Panc1 (cell line): ENCODE results near the gene CNTROB. TPM values are rescaled to one million over a fixed set of nuclear protein-coding genes. Genes with fewer than 3 reads are reported as not detected.

Experiments used
- ATAC-seq: fragments of 200-7000 bp; cut with Tn5 transposase; 2 replicates; pipeline ENCODE4 v1.9.1; 2020; ENCODE audit warnings: mild to moderate bottlenecking, moderate library complexity
- BruUV-seq: library from RNA; stranded (reverse); fragments of 400-500 nt; replicated peaks from 2 replicates; lab custom pipeline; 2021; lab: Mats Ljungman, UMichigan
- CTCF ChIA-PET: fragments of 300-600 bp; sonication (Branson Sonifier 250); formaldehyde crosslinking; loops from one replicate; lab custom pipeline; 2022; ENCODE audit warnings: antibody characterized with exemption; lab: Charles Lee
- POLR2A ChIA-PET: fragments of 300-600 bp; sonication (Branson Sonifier 250); formaldehyde crosslinking; loops from one replicate; lab custom pipeline; 2022; ENCODE audit warnings: antibody characterized with exemption; lab: Charles Lee
- DNase-seq: peaks from one replicate; pipeline ENCODE4 v3.0.0-alpha.2; 2010; ENCODE audit warnings: low read depth, low spot score
- H3K27ac ChIP-seq: 2 replicates; pipeline ENCODE4 v1.5.1; 2011; ENCODE audit warnings: mild to moderate bottlenecking, low read length, inconsistent platforms
- H3K27me3 ChIP-seq: fragments of 200-500 bp; sonication (Bioruptor generic); 2 replicates; pipeline ENCODE4 v1.6.0; 2014; ENCODE audit warnings: low read length, inconsistent platforms; ENCODE audit not compliant: control insufficient read depth, insufficient read depth
- H3K36me3 ChIP-seq: fragments of 200-500 bp; sonication (Bioruptor generic); 2 replicates; pipeline ENCODE4 v1.5.1; 2014; ENCODE audit warnings: inconsistent platforms, mild to moderate bottlenecking, low read length, moderate library complexity; ENCODE audit not compliant: control insufficient read depth, insufficient read depth
- H3K4me1 ChIP-seq: 2 replicates; pipeline ENCODE4 v1.5.1; 2011; ENCODE audit warnings: inconsistent platforms, mild to moderate bottlenecking, low read length, moderate library complexity; ENCODE audit not compliant: control insufficient read depth, insufficient read depth
- H3K4me3 ChIP-seq, 2 experiments: 2 replicates each; pipeline ENCODE4 v1.5.1; 2011 to 2012; ENCODE audit warnings: low read depth in 2 of 2, low read length in 2 of 2, mild to moderate bottlenecking in 2 of 2, inconsistent platforms in 1 of 2, moderate library complexity in 1 of 2
- H3K9me3 ChIP-seq: fragments of 200-500 bp; sonication (Bioruptor generic); 2 replicates; pipeline ENCODE4 v1.5.1; 2014; ENCODE audit warnings: low read depth, mild to moderate bottlenecking, inconsistent platforms, low read length, moderate library complexity; ENCODE audit not compliant: control insufficient read depth, insufficient read depth
- CTCF ChIP-seq: fragments of 450-650 bp; IDR thresholded peaks from 2 replicates; pipeline ENCODE4 v1.5.1; 2017; ENCODE audit warnings: mild to moderate bottlenecking
- POLR2AphosphoS5 ChIP-seq: IDR thresholded peaks from 2 replicates; pipeline ENCODE4 v1.6.1; 2012; ENCODE audit warnings: mild to moderate bottlenecking, low read depth, low read length, moderate library complexity
- REST ChIP-seq, 2 experiments: IDR thresholded peaks; 2 replicates each; pipeline ENCODE4 v1.6.1; 2011 to 2012; ENCODE audit warnings: low read depth in 2 of 2, control low read depth in 1 of 2, low read length in 1 of 2, mild to moderate bottlenecking in 1 of 2, moderate library complexity in 1 of 2; ENCODE audit not compliant: insufficient read depth in 1 of 2
- SIN3A ChIP-seq: IDR thresholded peaks from 2 replicates; pipeline ENCODE4 v1.6.1; 2012; ENCODE audit warnings: low read depth, mild to moderate bottlenecking, low read length, moderate library complexity, borderline replicate concordance; ENCODE audit not compliant: insufficient read depth
- TCF7L2 ChIP-seq: IDR thresholded peaks from 2 replicates; pipeline ENCODE4 v1.6.1; 2011; ENCODE audit warnings: mild to moderate bottlenecking, low read depth, low read length, inconsistent platforms
- in situ Hi-C: cut with HindIII; loops from 2 replicates; pipeline ENCODE4 v1.10.0; 2016; ENCODE audit warnings: low sequenced_read_pairs, low pct_unique_long_range_greater_than_20kb
- intact Hi-C: fragments of 100-400 bp; cut with micrococcal nuclease; formaldehyde crosslinking; loops from one replicate; pipeline ENCODE4 v1.10.0; 2022; ENCODE audit not compliant: unreplicated experiment
- total RNA-seq: library from RNA; stranded (reverse); gene quantifications from one replicate; pipeline ENCODE4 v1.2.1, GENCODE V29; 2021; ENCODE audit not compliant: unreplicated experiment

The CNTROB gene
- total RNA-seq, 1 experiment from 2014 or later = 60.5 TPM

DNA sequence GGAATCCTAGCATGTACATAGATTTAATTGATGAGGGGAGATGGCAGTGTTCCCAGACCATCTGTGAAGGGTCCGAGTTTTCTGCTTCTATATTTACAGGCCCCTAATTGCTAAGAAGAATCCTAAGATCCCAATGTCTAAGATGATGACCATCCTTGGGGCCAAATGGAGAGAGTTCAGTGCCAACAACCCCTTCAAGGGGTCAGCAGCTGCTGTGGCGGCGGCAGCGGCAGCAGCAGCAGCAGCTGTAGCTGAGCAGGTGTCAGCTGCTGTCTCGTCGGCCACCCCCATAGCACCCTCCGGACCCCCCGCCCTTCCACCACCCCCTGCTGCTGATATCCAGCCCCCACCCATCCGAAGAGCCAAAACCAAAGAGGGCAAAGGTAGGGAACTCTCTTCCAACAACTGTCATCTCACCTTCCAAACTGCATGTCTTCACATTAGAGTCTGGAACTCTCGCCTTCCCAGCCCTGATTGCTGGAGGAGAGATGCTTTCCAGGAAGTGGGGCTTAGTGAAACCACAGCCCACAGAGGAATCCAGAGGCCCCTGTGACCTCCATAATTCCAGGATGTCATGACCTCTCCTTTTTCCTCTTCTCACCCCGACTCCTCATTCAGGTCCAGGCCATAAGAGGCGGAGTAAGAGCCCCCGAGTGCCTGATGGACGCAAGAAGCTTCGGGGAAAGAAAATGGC is 38.7 kb upstream of the CNTROB start:
- no peaks in the 10 kb centered on the region for H3K27me3 ChIP-seq
- CTCF ChIA-PET = no interaction called here
- peaks cover 16% of the 10 kb centered on the region for H3K4me1 ChIP-seq
- POLR2A ChIA-PET = no interaction called here
- peaks cover 13% of the 10 kb centered on the region for H3K36me3 ChIP-seq
- in situ Hi-C loops (no loop called here), intact Hi-C loops (no loop called here)
- no peak for ATAC-seq
- BruUV-seq = no TSS peak
- no peaks in the 10 kb centered on the region for H3K9me3 ChIP-seq
- no peak overlapping the region for H3K4me3 ChIP-seq
- DNase-seq = no peak
- TF ChIP-seq TCF7L2 (no peak), SIN3A (no peak), CTCF (no peak), REST (IDR thresholded peaks at IDR 0.05; ENCODE audit: insufficient read depth in 1 of 2, low read depth in 2 of 2, low read length in 1 of 2) (no peak), POLR2AphosphoS5 (no peak)
- no peak overlapping the region for H3K27ac ChIP-seq

DNA sequence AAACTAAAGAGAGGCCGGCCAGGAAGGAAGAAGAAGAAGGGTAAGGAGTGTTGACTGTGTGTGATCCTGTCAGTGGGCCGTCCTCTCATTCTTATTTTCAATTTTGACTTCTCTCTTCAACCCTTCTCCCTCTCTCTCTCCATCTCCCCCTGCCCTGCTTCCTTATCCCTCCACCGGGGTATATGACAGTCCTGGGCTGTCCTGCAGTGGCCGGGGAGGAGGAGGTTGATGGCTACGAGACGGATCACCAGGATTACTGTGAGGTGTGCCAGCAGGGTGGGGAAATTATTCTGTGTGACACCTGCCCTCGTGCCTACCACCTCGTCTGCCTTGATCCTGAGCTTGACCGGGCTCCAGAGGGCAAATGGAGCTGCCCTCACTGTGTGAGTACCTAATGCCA is 37.8 kb upstream of the CNTROB start:
- in situ Hi-C loops (no loop called here), intact Hi-C loops (no loop called here)
- Histone ChIP-seq H3K9me3 (no peaks in the 10 kb centered on the region), H3K27ac (no peak overlapping the region), H3K36me3 (peaks cover 13% of the 10 kb centered on the region), H3K4me3 (no peak overlapping the region), H3K27me3 (no peaks in the 10 kb centered on the region), H3K4me1 (peaks cover 7% of the 10 kb centered on the region)
- TF ChIP-seq POLR2AphosphoS5 (no peak), TCF7L2 (no peak), REST (IDR thresholded peaks at IDR 0.05; ENCODE audit: insufficient read depth in 1 of 2, low read depth in 2 of 2, low read length in 1 of 2) (no peak)
- BruUV-seq = TSS peak; percentile 82
- POLR2A ChIA-PET = no interaction called here
- DNase-seq = no peak
- CTCF ChIA-PET = no interaction called here
- no peak for ATAC-seq
